Measurements from ENCODE around the gene MISP.
"Not testable (repeated sequence)": the region's sequence is repeated elsewhere in the genome, so short reads cannot be mapped to it uniquely, and the experiment has no call there.

Gene MISP

DNA sequence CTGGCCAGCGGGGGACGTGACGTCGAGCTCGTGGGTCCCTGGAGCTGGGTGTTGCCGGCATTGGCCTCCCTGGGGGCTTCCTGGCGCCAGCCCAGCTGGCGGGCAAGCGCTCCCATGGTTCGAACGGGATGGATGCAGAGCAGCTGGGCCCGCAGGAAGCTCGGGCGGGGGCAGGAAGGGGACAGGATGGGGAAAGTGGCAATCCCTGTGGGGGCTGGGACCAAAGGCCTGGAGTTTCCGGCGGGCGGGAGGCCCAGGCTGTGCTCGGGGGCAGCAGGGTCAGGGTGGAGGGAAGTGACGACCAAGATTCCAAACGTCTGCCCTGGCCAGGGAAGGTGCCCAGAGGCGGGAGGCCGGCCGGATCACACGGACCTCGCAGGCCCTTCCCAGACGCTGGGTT lies 22.9 kb upstream of the MISP start:
- no peaks in the 10 kb centered on the region for H3K36me3 ChIP-seq (ENCODE audit: insufficient read depth, low read depth, low read length)
- no peak overlapping the region for H3K9ac ChIP-seq (ENCODE audit: low read depth, low read length)
- H3K4me1 ChIP-seq (ENCODE audit: insufficient read depth, low read length), result no peaks in the 10 kb centered on the region
- H3K27ac ChIP-seq (ENCODE audit: low read length), result no peak overlapping the region
- H3K4me3 ChIP-seq (ENCODE audit: low read length), result no peak overlapping the region
- no peaks in the 10 kb centered on the region for H3K27me3 ChIP-seq (ENCODE audit: insufficient read depth, low read length)
- no peaks in the 10 kb centered on the region for H3K9me3 ChIP-seq (ENCODE audit: insufficient read depth, low read depth, low read length)

DNA sequence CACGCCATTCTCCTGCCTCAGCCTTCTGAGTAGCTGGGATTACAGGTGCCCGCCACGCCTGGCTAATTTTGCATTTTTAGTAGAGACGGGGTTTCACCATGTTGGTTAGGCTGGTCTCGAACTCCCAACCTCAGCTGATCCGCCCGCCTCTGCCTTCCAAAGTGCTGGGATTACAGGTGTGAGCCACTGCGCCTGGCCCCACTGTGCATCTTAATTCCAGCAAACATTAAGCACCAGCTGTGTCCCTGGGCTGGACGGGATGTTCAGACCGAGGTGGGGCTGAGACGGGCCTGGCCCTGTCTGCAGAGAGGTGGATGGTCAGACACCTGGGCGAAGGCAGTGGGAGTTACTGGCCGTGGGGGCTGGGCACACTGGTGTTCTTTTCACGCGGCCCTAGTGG lies 21.3 kb upstream of the MISP start:
- not testable (repeated sequence) for H3K27me3 ChIP-seq (ENCODE audit: insufficient read depth, low read length); H3K4me3 ChIP-seq (ENCODE audit: low read length); H3K27ac ChIP-seq (ENCODE audit: low read length); H3K9ac ChIP-seq (ENCODE audit: low read depth, low read length); H3K9me3 ChIP-seq (ENCODE audit: insufficient read depth, low read depth, low read length); H3K4me1 ChIP-seq (ENCODE audit: insufficient read depth, low read length); H3K36me3 ChIP-seq (ENCODE audit: insufficient read depth, low read depth, low read length)

DNA sequence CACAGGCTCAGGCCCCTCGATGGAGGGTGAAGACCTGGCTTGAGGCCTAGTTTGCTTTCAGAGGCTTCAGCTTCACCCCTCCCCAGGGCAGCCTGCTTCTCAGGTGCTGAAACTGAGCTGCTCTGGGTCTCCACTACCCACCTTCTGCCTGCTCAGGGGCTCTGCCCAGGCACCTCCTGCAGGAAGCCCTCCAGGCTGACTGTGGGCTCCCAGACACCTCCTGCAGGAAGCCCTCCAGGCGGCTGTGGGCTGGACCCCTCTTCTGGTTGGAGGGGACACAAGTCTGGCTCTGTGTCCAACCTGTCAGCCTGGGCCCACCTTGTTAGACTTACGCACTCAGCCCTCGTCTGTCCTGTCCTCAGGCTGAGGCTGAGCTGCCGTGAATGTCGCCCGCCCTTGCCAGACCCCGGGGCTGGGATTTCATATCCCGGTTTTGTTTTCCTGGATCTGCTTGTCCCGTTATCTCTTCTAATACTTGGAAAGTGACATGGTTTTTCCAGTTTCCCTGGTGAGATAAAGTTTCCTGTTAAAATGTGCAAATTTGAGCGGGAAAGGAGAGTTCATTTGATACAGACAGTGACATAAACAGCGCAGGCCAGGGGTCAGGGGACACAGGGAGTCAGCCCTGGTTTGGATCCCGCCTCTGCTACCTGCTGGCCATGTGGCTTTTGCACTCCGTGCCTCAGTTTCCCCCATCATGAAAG lies 20.8 kb upstream of the MISP start:
- Histone ChIP-seq H3K4me3 (ENCODE audit: low read length) (no peak overlapping the region), H3K9me3 (ENCODE audit: insufficient read depth, low read depth, low read length) (no peaks in the 10 kb centered on the region), H3K36me3 (ENCODE audit: insufficient read depth, low read depth, low read length) (no peaks in the 10 kb centered on the region), H3K27me3 (ENCODE audit: insufficient read depth, low read length) (no peaks in the 10 kb centered on the region), H3K27ac (ENCODE audit: low read length) (no peak overlapping the region), H3K9ac (ENCODE audit: low read depth, low read length) (no peak overlapping the region), H3K4me1 (ENCODE audit: insufficient read depth, low read length) (no peaks in the 10 kb centered on the region)

DNA sequence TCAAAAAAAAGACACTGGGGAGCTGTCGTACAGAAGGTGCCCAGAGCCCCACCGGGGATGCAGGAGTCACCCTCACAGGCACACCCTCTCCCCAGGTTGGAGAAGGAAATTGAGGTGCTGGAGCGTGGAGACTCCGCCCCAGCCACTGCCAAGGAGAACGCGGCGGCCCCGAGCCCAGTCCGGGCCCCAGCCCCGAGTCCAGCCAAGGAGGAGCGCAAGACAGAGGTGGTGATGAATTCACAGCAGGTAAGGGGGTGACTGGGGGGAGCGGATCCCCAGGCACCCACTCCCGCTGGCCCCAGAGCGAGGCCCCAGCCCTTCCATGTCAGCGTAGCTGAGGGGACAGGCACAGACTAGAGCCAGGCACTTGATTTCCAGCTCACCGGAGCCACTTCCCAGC lies 19.9 kb upstream of the MISP start:
- no peaks in the 10 kb centered on the region for H3K27me3 ChIP-seq (ENCODE audit: insufficient read depth, low read length)
- H3K27ac ChIP-seq (ENCODE audit: low read length), result no peak overlapping the region
- H3K9me3 ChIP-seq (ENCODE audit: insufficient read depth, low read depth, low read length), result no peaks in the 10 kb centered on the region
- no peak overlapping the region for H3K4me3 ChIP-seq (ENCODE audit: low read length)
- no peaks in the 10 kb centered on the region for H3K4me1 ChIP-seq (ENCODE audit: insufficient read depth, low read length)
- no peak overlapping the region for H3K9ac ChIP-seq (ENCODE audit: low read depth, low read length)
- no peaks in the 10 kb centered on the region for H3K36me3 ChIP-seq (ENCODE audit: insufficient read depth, low read depth, low read length)

DNA sequence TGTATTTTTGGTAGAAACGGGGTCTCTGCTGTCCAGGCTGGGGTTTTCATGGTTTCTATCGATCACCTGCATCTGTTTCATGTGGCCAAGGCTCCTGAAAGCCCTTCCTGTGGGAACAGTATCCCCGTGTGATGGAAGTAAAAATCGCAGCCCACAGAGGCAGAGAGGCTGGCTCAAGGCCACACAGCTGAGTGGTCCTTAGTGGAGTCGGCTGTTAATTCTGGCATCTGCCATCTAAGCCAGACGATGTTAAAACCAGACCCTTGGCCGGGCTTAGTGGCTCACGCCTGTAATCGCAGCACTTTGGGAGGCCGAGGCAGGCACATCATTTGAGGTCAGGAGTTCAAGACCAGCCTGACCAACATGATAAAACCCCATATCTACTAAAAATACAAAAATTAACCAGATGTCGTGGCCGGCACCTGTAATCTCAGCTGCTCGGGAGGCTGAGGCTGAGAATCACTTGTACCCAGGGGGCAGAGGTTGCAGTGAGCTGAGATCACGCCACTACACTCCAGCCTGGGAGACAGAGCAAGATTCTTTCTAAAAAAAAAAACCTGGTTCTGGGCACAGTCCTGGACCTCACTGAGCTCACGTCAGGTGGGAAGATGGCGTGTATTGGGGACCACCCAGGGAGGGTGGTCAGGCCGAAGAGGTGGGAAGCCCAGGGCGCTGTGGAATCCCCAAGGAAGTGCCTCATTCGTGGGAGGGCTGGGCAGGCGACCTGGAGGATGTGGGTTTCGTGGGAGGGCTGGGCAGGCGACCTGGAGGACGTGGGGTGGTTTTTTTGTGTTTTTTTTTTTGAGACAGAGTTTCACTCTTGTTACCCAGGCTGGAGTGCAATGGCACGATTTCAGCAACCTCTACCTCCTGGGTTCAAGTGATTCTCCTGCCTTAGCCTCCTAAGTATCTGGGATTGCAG lies 18.5 kb upstream of the MISP start:
- Histone ChIP-seq H3K4me3 (ENCODE audit: low read length) (no peak overlapping the region), H3K9me3 (ENCODE audit: insufficient read depth, low read depth, low read length) (no peaks in the 10 kb centered on the region), H3K4me1 (ENCODE audit: insufficient read depth, low read length) (no peaks in the 10 kb centered on the region), H3K27me3 (ENCODE audit: insufficient read depth, low read length) (no peaks in the 10 kb centered on the region), H3K27ac (ENCODE audit: low read length) (no peak overlapping the region), H3K9ac (ENCODE audit: low read depth, low read length) (no peak overlapping the region), H3K36me3 (ENCODE audit: insufficient read depth, low read depth, low read length) (no peaks in the 10 kb centered on the region)

DNA sequence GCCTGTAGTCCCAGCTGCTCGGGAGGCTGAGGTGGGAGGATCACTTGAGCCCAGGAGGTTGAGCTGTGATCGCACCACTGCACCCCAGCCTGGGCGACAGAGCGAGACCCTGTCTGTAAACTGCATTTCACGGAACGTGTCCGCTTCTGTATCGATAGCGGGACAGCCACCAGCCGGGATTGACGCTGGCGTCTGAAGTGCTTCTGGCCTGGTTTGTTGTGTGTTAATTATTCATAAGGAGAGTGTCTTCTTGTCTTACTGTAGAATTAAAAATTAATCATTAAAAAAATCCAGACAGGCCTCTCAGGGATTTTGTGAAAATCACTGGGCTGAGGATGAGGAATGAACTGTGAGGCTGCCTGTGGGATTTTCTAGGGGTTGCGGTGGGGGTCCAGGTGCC lies 16.2 kb upstream of the MISP start:
- no peaks in the 10 kb centered on the region for H3K36me3 ChIP-seq (ENCODE audit: insufficient read depth, low read depth, low read length)
- no peak overlapping the region for H3K9ac ChIP-seq (ENCODE audit: low read depth, low read length)
- no peak overlapping the region for H3K4me3 ChIP-seq (ENCODE audit: low read length)
- H3K27me3 ChIP-seq (ENCODE audit: insufficient read depth, low read length), result no peaks in the 10 kb centered on the region
- H3K27ac ChIP-seq (ENCODE audit: low read length), result no peak overlapping the region
- no peaks in the 10 kb centered on the region for H3K4me1 ChIP-seq (ENCODE audit: insufficient read depth, low read length)
- no peaks in the 10 kb centered on the region for H3K9me3 ChIP-seq (ENCODE audit: insufficient read depth, low read depth, low read length)

DNA sequence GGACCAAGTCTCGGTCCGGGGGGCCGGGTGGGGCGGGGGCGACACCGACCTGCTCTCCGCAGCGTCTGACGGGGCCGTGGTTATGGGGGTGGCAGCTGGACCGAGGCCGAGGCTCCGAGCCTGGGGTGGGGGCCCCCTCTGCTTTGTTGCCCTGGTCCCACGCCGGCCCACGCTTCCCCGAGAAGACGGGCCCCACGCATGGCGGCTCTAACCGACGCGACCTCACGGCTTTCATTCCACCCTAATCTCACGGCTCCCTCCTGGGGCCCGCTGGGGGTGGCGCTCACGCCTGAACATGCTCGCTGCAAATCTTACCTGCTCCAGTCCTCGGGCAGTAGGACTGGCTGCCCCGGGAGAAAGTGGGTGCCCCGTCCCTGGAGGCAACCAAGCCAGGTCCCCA lies 14.8 kb upstream of the MISP start:
- Histone ChIP-seq H3K36me3 (ENCODE audit: insufficient read depth, low read depth, low read length) (no peaks in the 10 kb centered on the region), H3K9me3 (ENCODE audit: insufficient read depth, low read depth, low read length) (no peaks in the 10 kb centered on the region), H3K9ac (ENCODE audit: low read depth, low read length) (no peak overlapping the region), H3K27ac (ENCODE audit: low read length) (no peak overlapping the region), H3K4me3 (ENCODE audit: low read length) (no peak overlapping the region), H3K27me3 (ENCODE audit: insufficient read depth, low read length) (no peaks in the 10 kb centered on the region), H3K4me1 (ENCODE audit: insufficient read depth, low read length) (no peaks in the 10 kb centered on the region)

DNA sequence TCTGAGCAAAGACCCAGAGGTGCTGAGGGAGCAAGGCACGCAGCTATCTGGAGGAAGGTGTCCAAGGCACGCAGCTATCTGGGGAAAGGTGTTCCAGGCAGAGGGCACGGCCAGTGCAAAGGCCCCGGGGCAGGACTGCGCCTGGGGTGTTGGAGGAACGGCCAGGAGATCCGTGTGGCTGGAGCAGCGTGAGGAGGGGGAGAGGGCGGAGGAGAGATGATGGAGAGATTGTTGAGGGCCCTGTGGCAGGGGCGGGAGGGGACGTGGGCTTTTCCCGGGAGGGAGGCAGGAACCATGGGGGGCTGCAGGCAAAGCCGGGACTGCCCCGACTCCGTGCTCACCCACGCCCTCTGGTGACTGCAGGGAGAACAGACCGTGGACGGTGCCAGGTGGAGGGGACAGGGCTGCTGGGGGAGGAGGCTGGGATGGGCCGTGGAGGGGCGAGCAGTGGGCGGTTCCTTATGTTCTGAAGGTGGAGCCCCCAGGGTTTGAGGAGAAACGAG lies 13.3 kb upstream of the MISP start:
- Histone ChIP-seq H3K9ac (ENCODE audit: low read depth, low read length) (no peak overlapping the region), H3K27ac (ENCODE audit: low read length) (no peak overlapping the region), H3K4me1 (ENCODE audit: insufficient read depth, low read length) (no peaks in the 10 kb centered on the region), H3K4me3 (ENCODE audit: low read length) (no peak overlapping the region), H3K9me3 (ENCODE audit: insufficient read depth, low read depth, low read length) (no peaks in the 10 kb centered on the region), H3K36me3 (ENCODE audit: insufficient read depth, low read depth, low read length) (no peaks in the 10 kb centered on the region), H3K27me3 (ENCODE audit: insufficient read depth, low read length) (no peaks in the 10 kb centered on the region)

DNA sequence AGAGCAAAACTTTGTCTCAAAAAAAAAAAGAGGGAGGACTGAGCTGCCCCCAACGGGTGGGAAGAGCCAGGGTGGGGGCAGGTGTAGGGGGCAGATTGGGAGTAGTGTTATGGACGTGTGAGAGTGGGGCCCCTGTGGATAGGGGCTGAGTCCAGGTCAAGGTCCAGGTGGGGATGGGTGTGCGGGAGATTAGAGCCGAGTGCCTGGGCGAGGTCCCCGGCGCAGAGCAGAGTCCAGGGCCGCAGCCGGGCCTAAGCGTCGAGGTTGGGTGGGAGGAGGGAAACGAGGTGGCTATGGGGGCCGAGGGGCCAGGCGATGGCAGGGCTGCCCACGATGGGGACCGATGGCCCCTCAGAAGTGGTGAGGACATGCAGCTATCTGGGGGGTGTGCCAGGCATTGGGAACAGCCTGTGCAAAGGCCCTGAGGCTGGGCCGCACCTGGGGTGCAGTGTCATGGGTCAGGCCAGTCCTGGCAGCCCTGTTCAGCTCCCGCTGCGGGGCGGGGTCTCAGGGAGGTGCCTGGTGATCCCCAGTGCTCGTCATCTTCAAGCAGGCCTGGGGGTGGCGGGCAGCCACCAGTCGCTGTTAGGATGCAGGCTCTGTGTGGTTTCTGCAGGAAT lies 12.3 kb upstream of the MISP start:
- no peak overlapping the region for H3K9ac ChIP-seq (ENCODE audit: low read depth, low read length)
- no peaks in the 10 kb centered on the region for H3K36me3 ChIP-seq (ENCODE audit: insufficient read depth, low read depth, low read length)
- no peaks in the 10 kb centered on the region for H3K9me3 ChIP-seq (ENCODE audit: insufficient read depth, low read depth, low read length)
- no peak overlapping the region for H3K27ac ChIP-seq (ENCODE audit: low read length)
- no peak overlapping the region for H3K4me3 ChIP-seq (ENCODE audit: low read length)
- no peaks in the 10 kb centered on the region for H3K27me3 ChIP-seq (ENCODE audit: insufficient read depth, low read length)
- no peaks in the 10 kb centered on the region for H3K4me1 ChIP-seq (ENCODE audit: insufficient read depth, low read length)

DNA sequence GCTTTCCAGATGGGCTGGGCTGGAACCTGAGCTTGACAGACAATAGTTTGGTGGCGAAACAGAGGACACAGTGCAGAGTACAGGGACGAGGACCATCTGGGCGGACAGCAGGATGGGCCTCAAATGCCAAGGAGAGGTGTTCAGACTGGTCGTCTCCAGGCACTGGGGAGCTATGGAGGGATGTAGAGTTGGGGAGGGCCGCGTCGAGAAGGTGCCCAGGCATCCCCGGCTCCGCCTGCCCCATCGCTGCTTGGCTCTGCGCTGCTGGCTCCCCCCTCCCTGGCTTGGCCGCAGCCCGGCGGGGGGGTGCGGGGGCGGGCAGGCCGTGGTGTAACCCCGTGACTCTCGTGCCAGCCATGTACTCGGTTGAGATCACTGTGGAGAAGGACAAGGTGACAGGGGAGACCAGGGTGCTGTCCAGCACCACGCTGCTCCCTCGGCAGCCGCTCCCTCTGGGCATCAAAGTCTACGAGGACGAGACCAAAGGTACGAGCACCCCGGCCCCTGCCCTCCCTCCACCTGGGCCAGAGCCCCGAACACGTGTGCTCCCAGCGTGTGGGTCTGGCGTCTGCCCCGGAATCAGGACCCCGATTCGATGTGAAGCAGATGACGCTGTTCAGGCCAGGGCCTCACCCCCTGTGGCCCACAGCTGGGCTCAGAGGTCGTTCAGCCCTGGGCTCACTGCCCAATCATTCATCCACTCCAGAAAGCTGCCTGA lies 10.8 kb upstream of the MISP start:
- Histone ChIP-seq H3K27ac (ENCODE audit: low read length) (no peak overlapping the region), H3K9me3 (ENCODE audit: insufficient read depth, low read depth, low read length) (no peaks in the 10 kb centered on the region), H3K36me3 (ENCODE audit: insufficient read depth, low read depth, low read length) (no peaks in the 10 kb centered on the region), H3K27me3 (ENCODE audit: insufficient read depth, low read length) (no peaks in the 10 kb centered on the region), H3K4me3 (ENCODE audit: low read length) (no peak overlapping the region), H3K4me1 (ENCODE audit: insufficient read depth, low read length) (no peaks in the 10 kb centered on the region), H3K9ac (ENCODE audit: low read depth, low read length) (no peak overlapping the region)

DNA sequence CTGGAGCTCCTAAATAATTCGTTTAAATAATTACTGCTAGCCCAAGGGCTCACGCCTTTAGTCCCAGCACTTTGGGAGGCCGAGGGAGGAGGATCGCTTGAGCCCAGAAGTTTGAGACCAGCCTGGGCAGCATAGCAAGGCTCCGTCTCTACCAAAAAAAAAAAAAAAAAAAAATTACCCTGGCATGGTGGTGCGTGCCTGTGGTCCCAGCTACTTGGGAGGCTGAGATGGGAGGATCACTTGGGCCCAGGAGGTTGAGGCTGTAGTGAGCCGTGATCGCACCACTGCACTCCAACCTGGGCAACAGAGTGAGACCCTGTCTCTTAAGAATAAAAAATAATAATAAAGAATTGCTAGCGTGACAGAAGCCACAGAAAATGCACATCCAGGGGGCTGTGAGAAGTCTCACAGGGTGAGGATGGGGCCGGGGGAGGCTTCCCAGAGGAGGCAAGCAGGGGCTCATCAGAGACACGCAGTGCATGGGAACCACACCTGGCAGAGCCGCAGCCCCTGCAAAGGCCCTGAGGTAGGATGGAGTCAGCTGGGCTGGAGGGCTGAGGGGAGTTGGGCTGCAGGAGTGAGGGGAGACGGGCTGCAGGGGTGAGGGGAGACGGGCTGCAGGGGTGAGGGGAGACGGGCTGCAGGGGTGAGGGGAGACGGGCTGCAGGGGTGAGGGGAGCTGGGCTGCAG lies 10.0 kb upstream of the MISP start:
- H3K27ac ChIP-seq (ENCODE audit: low read length); H3K9me3 ChIP-seq (ENCODE audit: insufficient read depth, low read depth, low read length); H3K4me1 ChIP-seq (ENCODE audit: insufficient read depth, low read length); H3K4me3 ChIP-seq (ENCODE audit: low read length); H3K27me3 ChIP-seq (ENCODE audit: insufficient read depth, low read length); H3K9ac ChIP-seq (ENCODE audit: low read depth, low read length); H3K36me3 ChIP-seq (ENCODE audit: insufficient read depth, low read depth, low read length): not testable (repeated sequence)

All from iPS-20b (cell line).